K562 (cell line): Measurements from ENCODE around the gene LYSMD4. TPM values are rescaled to one million over a fixed set of nuclear protein-coding genes. Genes with fewer than 3 reads are reported as not detected.

Experiments used
- CTCF ChIP-seq, 3 experiments: IDR thresholded peaks in 2 of 3; conservative IDR thresholded peaks in 1 of 3; 2 replicates each; pipeline ENCODE4 v1.5.1; 2011 to 2012; ENCODE audit warnings: low read length in 3 of 3, mild to moderate bottlenecking in 3 of 3, control low read depth in 2 of 3, improper control_type of control experiment in 1 of 3, inconsistent platforms in 1 of 3, low read depth in 1 of 3, mixed read lengths in 1 of 3, moderate library complexity in 1 of 3; ENCODE audit not compliant: insufficient read depth in 2 of 3
- DMBX1 ChIP-seq: fragments of 250-450 bp; sonication (Bioruptor Pico); IDR thresholded peaks from 2 replicates; pipeline ENCODE4 v1.8.0; 2022; ENCODE audit warnings: inconsistent platforms, mild to moderate bottlenecking, moderate library complexity, borderline replicate concordance
- E2F1 ChIP-seq: sonication (generic); formaldehyde crosslinking; IDR thresholded peaks from 2 replicates; pipeline ENCODE4 v1.8.1; 2023; ENCODE audit warnings: mild to moderate bottlenecking, missing genetic modification reagents, moderate library complexity
- ETV1 ChIP-seq: fragments of 450-650 bp; conservative IDR thresholded peaks from 2 replicates; pipeline ENCODE4 v1.6.1; 2016; ENCODE audit warnings: missing genetic modification characterization, control low read depth, low read depth, missing compliant biosample characterization
- ETV6 ChIP-seq, 3 experiments: fragments of 150-350 bp in 1 of 3; sonication (generic) in 1 of 3; formaldehyde crosslinking in 1 of 3; IDR thresholded peaks; 2 replicates each; pipeline versions ENCODE4 v1.6.1 to v1.8.0; 2014 to 2022; ENCODE audit warnings: borderline replicate concordance in 2 of 3, low read depth in 2 of 3, antibody characterized with exemption in 1 of 3, low read length in 1 of 3, mild to moderate bottlenecking in 1 of 3, missing genetic modification reagents in 1 of 3
- FUS ChIP-seq: fragments of 200-400 bp; formaldehyde crosslinking; optimal IDR thresholded peaks from 2 replicates; pipeline ENCODE3; 2017; ENCODE audit warnings: low read depth, low read length
- MAFF ChIP-seq: IDR thresholded peaks from 2 replicates; pipeline ENCODE4 v1.6.1; 2012; ENCODE audit warnings: low read length, improper control_type of control experiment
- PTRF ChIP-seq: fragments of 450-650 bp; IDR thresholded peaks from 2 replicates; pipeline ENCODE4 v1.6.1; 2016; ENCODE audit warnings: mild to moderate bottlenecking, missing genetic modification characterization, missing compliant biosample characterization
- SNRNP70 ChIP-seq: fragments of 200-400 bp; formaldehyde crosslinking; optimal IDR thresholded peaks from 2 replicates; pipeline ENCODE3; 2017; ENCODE audit warnings: low read depth, low read length
- STAG1 ChIP-seq: sonication (generic); formaldehyde crosslinking; IDR thresholded peaks from 2 replicates; pipeline ENCODE4 v1.5.0; 2020; ENCODE audit warnings: missing genetic modification reagents, borderline replicate concordance
- ZNF23 ChIP-seq: fragments of 250-450 bp; sonication (Bioruptor Pico); IDR thresholded peaks from 2 replicates; pipeline ENCODE4 v1.4.0; 2020; ENCODE audit warnings: mild to moderate bottlenecking
- polyA plus RNA-seq, 8 experiments: library from polyadenylated mRNA; depleted of rRNA in 4 of 8; stranded (reverse) in 5 of 8; unstranded in 3 of 8; fragments of >200 nt; fragmentation: Nextera tagmentation in 2 of 8; fragmentation: Illumina TruSeq in 1 of 8; extraction: Ambion mirVana in 2 of 8; extraction: Trizol in 1 of 8; gene quantifications; 2 replicates each; pipeline versions ENCODE4 v1.2.1 to v1.2.3, GENCODE V29; 2011 to 2014; ENCODE audit warnings: inconsistent platforms in 1 of 8, missing spikeins in 1 of 8
- total RNA-seq, 7 experiments: library from RNA; depleted of rRNA in 6 of 7; stranded (reverse); fragments of >200 nt in 6 of 7; fragmentation: Illumina TruSeq in 2 of 7; extraction: Trizol in 2 of 7; gene quantifications; 2 replicates each; pipeline versions ENCODE4 v1.2.1 to v1.2.3, GENCODE V29; 2011 to 2021; ENCODE audit warnings: low replicate concordance in 1 of 7
- TF ChIP-seq, protein P1 (sequence below): fragments of 450-650 bp; formaldehyde crosslinking; IDR thresholded peaks from 2 replicates; pipeline ENCODE4 v1.4.0; 2020; ENCODE audit warnings: mild to moderate bottlenecking, moderate library complexity
- TF ChIP-seq, protein P2 (sequence below): fragments of 450-650 bp; IDR thresholded peaks from 2 replicates; pipeline ENCODE4 v1.6.1; 2018; ENCODE audit not compliant: partially characterized antibody
- TF ChIP-seq, protein P3 (sequence below): fragments of 250-450 bp; sonication (Bioruptor Pico); IDR thresholded peaks from 2 replicates; pipeline ENCODE4 v1.5.0; 2020; ENCODE audit warnings: mild to moderate bottlenecking

LYSMD4 gene
- total and polyA plus RNA-seq, 9 of the 15 experiments (the other 6 are each of a cell fraction or from before 2014, with no cell fraction given), result 0.46 to 3.1 (median 2.0) TPM

DNA sequence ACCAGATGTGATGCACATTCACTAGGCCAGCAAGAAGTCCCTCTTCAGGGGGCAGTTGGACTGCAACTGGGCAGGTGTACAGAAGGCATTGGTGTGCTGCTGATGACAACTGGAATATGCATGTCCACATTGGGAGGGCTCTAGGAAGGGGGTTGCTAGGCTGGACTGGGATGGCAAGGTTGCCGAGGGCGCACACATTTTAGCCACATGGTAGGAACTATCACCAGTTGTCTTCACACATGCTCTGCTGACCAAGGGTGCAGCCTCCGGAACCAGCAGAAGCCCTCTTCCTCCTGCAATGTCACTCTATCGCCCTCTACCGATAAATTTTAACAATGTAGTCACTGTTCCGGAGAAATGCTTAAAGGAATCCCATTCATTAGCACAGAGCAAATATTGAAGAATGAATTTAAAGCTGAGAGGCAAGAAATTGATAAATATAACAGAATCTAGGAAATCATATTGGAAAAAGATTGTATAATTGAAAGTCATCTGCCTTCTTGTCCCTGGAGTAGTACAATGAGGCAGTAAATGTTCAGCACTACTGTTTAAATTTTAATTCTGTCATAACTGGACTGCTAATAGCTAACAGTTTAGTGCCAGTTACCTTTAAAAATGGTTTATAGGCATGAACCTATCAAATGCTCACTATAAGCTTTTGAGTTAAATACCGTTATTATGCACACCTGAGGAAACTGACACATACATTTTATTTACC, 22.6 kb upstream of the LYSMD4 start (continued):
- no peak for TF ChIP-seq MAFF
- no peak for TF ChIP-seq DMBX1 (CRISPR knock-in tag)
- peak; percentile 63 to 82 (median 72) for TF ChIP-seq CTCF (IDR thresholded peaks at IDR 0.05 in 2 of 3, conservative IDR thresholded peaks at IDR 0.05 in 1 of 3; ENCODE audit: insufficient read depth in 2 of 3, low read depth in 1 of 3, low read length in 3 of 3)
- TF ChIP-seq ETV1, result peak; percentile 55; the same call in 1 of the 2 replicates
- TF ChIP-seq E2F1 (CRISPR knock-in tag), result no peak
- no peak for TF ChIP-seq PTRF
- TF ChIP-seq, protein P1, sequence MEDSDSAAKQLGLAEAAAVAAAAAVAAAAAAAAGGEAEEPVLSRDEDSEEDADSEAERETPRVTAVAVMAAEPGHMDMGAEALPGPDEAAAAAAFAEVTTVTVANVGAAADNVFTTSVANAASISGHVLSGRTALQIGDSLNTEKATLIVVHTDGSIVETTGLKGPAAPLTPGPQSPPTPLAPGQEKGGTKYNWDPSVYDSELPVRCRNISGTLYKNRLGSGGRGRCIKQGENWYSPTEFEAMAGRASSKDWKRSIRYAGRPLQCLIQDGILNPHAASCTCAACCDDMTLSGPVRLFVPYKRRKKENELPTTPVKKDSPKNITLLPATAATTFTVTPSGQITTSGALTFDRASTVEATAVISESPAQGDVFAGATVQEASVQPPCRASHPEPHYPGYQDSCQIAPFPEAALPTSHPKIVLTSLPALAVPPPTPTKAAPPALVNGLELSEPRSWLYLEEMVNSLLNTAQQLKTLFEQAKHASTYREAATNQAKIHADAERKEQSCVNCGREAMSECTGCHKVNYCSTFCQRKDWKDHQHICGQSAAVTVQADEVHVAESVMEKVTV (CRISPR knock-in tag), result peak; percentile 54; the same call in 1 of the 2 replicates
- no peak for TF ChIP-seq ZNF23 (CRISPR knock-in tag)
- TF ChIP-seq, protein P2, sequence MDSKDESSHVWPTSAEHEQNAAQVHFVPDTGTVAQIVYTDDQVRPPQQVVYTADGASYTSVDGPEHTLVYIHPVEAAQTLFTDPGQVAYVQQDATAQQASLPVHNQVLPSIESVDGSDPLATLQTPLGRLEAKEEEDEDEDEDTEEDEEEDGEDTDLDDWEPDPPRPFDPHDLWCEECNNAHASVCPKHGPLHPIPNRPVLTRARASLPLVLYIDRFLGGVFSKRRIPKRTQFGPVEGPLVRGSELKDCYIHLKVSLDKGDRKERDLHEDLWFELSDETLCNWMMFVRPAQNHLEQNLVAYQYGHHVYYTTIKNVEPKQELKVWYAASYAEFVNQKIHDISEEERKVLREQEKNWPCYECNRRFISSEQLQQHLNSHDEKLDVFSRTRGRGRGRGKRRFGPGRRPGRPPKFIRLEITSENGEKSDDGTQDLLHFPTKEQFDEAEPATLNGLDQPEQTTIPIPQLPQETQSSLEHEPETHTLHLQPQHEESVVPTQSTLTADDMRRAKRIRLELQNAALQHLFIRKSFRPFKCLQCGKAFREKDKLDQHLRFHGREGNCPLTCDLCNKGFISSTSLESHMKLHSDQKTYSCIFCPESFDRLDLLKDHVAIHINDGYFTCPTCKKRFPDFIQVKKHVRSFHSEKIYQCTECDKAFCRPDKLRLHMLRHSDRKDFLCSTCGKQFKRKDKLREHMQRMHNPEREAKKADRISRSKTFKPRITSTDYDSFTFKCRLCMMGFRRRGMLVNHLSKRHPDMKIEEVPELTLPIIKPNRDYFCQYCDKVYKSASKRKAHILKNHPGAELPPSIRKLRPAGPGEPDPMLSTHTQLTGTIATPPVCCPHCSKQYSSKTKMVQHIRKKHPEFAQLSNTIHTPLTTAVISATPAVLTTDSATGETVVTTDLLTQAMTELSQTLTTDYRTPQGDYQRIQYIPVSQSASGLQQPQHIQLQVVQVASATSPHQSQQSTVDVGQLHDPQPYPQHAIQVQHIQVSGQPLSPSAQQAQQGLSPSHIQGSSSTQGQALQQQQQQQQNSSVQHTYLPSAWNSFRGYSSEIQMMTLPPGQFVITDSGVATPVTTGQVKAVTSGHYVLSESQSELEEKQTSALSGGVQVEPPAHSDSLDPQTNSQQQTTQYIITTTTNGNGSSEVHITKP, result no peak
- TF ChIP-seq, protein P3, sequence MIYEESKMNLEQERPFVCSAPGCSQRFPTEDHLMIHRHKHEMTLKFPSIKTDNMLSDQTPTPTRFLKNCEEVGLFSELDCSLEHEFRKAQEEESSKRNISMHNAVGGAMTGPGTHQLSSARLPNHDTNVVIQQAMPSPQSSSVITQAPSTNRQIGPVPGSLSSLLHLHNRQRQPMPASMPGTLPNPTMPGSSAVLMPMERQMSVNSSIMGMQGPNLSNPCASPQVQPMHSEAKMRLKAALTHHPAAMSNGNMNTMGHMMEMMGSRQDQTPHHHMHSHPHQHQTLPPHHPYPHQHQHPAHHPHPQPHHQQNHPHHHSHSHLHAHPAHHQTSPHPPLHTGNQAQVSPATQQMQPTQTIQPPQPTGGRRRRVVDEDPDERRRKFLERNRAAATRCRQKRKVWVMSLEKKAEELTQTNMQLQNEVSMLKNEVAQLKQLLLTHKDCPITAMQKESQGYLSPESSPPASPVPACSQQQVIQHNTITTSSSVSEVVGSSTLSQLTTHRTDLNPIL (CRISPR knock-in tag), result no peak
- TF ChIP-seq STAG1 (CRISPR knock-in tag), result peak; percentile 49; the same call in 1 of the 2 replicates
- no peak for TF ChIP-seq FUS
- no peak for TF ChIP-seq ETV6 (IDR thresholded peaks at IDR 0.05; ENCODE audit: borderline replicate concordance in 1 of 2, low read depth in 2 of 2, low read length in 1 of 2)
- TF ChIP-seq ETV6 (CRISPR knock-in tag; IDR thresholded peaks at IDR 0.05; ENCODE audit: borderline replicate concordance), result no peak
- TF ChIP-seq SNRNP70, result no peak
